Suprapubic skin (tissue), 4 donors: ENCODE results near the gene DCK. TPM values are rescaled to one million over a fixed set of nuclear protein-coding genes. Genes with fewer than 3 reads are reported as not detected.
"Not testable (repeated sequence)": the region's sequence is repeated elsewhere in the genome, so short reads cannot be mapped to it uniquely, and the experiment has no call there.

Experiments
- DNase-seq, 2 donors: peaks; one replicate each; pipeline ENCODE4 v3.0.0-alpha.2; 2019; ENCODE audit warnings: low spot score in 2 of 2
- H3K27ac ChIP-seq: fragments of 200-600 bp; sonication (generic); one replicate; pipeline ENCODE4 v1.5.1; 2019
- H3K27me3 ChIP-seq: fragments of 200-600 bp; sonication (generic); one replicate; pipeline ENCODE4 v1.5.1; 2019
- H3K36me3 ChIP-seq: fragments of 200-600 bp; sonication (generic); one replicate; pipeline ENCODE4 v1.5.1; 2019
- H3K4me1 ChIP-seq: fragments of 200-600 bp; sonication (generic); one replicate; pipeline ENCODE4 v1.5.1; 2019
- H3K4me3 ChIP-seq: fragments of 200-600 bp; sonication (generic); one replicate; pipeline ENCODE4 v1.5.1; 2019; ENCODE audit warnings: mild to moderate bottlenecking
- H3K9me3 ChIP-seq: fragments of 200-600 bp; sonication (generic); one replicate; pipeline ENCODE4 v1.5.1; 2019
- CTCF ChIP-seq, 2 donors: fragments of 200-600 bp in 1 of 2; fragments of 450-650 bp in 1 of 2; sonication (generic) in 1 of 2; IDR thresholded peaks; one replicate each; pipeline ENCODE4 v1.5.1; 2016 to 2019; ENCODE audit warnings: antibody characterized with exemption in 2 of 2, mild to moderate bottlenecking in 1 of 2, moderate library complexity in 1 of 2
- EP300 ChIP-seq: sonication (generic); formaldehyde crosslinking; IDR thresholded peaks from one replicate; pipeline ENCODE4 v1.6.1; 2017; ENCODE audit warnings: antibody characterized with exemption
- POLR2A ChIP-seq, 2 donors: fragments of 450-650 bp; IDR thresholded peaks; one replicate each; pipeline ENCODE4 v1.6.1; 2017; ENCODE audit warnings: antibody characterized with exemption in 2 of 2, mild to moderate bottlenecking in 2 of 2, moderate library complexity in 2 of 2
- POLR2AphosphoS5 ChIP-seq, 3 donors: sonication (generic); formaldehyde crosslinking; IDR thresholded peaks; one replicate each; pipeline ENCODE4 v1.6.1; 2017; ENCODE audit warnings: antibody characterized with exemption in 3 of 3
- WGBS: methylation state at CpG from one replicate; pipeline ENCODE4 v1.1.5; 2018; 5-methylcytosine and 5-hydroxymethylcytosine counted together
- total RNA-seq, 4 donors: library from RNA; depleted of rRNA; stranded (reverse); fragments of >200 nt; gene quantifications; one replicate each; pipeline ENCODE4 v1.1.0, GENCODE V29; 2016

Gene DCK
- total RNA-seq, 4 donors from 2014 or later, result 7.7 to 19.6 (median 15.8) TPM

GRCh38 chr4:71004281-71004851, 10.9 kb downstream of the DCK start:
- TF ChIP-seq CTCF (IDR thresholded peaks at IDR 0.05), result no peak
- no peak for TF ChIP-seq POLR2A (IDR thresholded peaks at IDR 0.05)
- no peak for TF ChIP-seq EP300
- TF ChIP-seq POLR2AphosphoS5 (IDR thresholded peaks at IDR 0.05), result no peak
- peaks cover 3% of the 10 kb centered on the region for H3K36me3 ChIP-seq
- no peaks in the 10 kb centered on the region for H3K9me3 ChIP-seq
- peaks cover 3% of the 10 kb centered on the region for H3K4me1 ChIP-seq
- WGBS, result 82% methylated on average over 5 of the region's 7 CpGs
- DNase-seq, result no peak
- no peak overlapping the region for H3K4me3 ChIP-seq
- H3K27ac ChIP-seq, result no peak overlapping the region
- no peaks in the 10 kb centered on the region for H3K27me3 ChIP-seq

GRCh38 chr4:71005025-71005424, 11.6 kb downstream of the DCK start:
- not testable (repeated sequence) for H3K27ac ChIP-seq, H3K9me3 ChIP-seq, H3K4me1 ChIP-seq, DNase-seq, H3K36me3 ChIP-seq, H3K4me3 ChIP-seq, H3K27me3 ChIP-seq
- WGBS, result 95% methylated on average over 6 of the region's 6 CpGs

- Histone ChIP-seq H3K36me3 (peaks cover 3% of the 10 kb centered on the region), H3K27ac (no peak overlapping the region), H3K9me3 (no peaks in the 10 kb centered on the region), H3K4me3 (no peak overlapping the region), H3K27me3 (no peaks in the 10 kb centered on the region), H3K4me1 (peaks cover 5% of the 10 kb centered on the region)
- 81% methylated on average over 6 of the region's 6 CpGs for WGBS
- TF ChIP-seq CTCF (IDR thresholded peaks at IDR 0.05), result no peak
- no peak for TF ChIP-seq POLR2A (IDR thresholded peaks at IDR 0.05)
- no peak for TF ChIP-seq POLR2AphosphoS5 (IDR thresholded peaks at IDR 0.05)
- no peak for TF ChIP-seq EP300
- no peak for DNase-seq
Observed at GRCh38 chr4:71006203-71006907, 12.9 kb downstream of the DCK start.

GRCh38 chr4:71008196-71008595, 14.7 kb downstream of the DCK start:
- no peak for DNase-seq
- Histone ChIP-seq H3K4me3 (no peak overlapping the region), H3K27me3 (no peaks in the 10 kb centered on the region), H3K27ac (no peak overlapping the region), H3K36me3 (peaks cover 3% of the 10 kb centered on the region), H3K9me3 (no peaks in the 10 kb centered on the region), H3K4me1 (peaks cover 5% of the 10 kb centered on the region)
- no peak for TF ChIP-seq POLR2A (IDR thresholded peaks at IDR 0.05)
- no peak for TF ChIP-seq CTCF (IDR thresholded peaks at IDR 0.05)
- TF ChIP-seq POLR2AphosphoS5 (IDR thresholded peaks at IDR 0.05), result no peak
- TF ChIP-seq EP300, result no peak
- 98% methylated on average over 2 of the region's 2 CpGs for WGBS

GRCh38 chr4:71009086-71009485, 15.6 kb downstream of the DCK start:
- H3K27ac ChIP-seq, result no peak overlapping the region
- H3K4me3 ChIP-seq, result no peak overlapping the region
- no peaks in the 10 kb centered on the region for H3K27me3 ChIP-seq
- peaks cover 4% of the 10 kb centered on the region for H3K4me1 ChIP-seq
- WGBS, result 68% methylated on average over 3 of the region's 3 CpGs
- H3K36me3 ChIP-seq, result peaks cover 3% of the 10 kb centered on the region
- TF ChIP-seq POLR2A (IDR thresholded peaks at IDR 0.05) (no peak), CTCF (IDR thresholded peaks at IDR 0.05) (no peak), POLR2AphosphoS5 (IDR thresholded peaks at IDR 0.05) (no peak)
- no peaks in the 10 kb centered on the region for H3K9me3 ChIP-seq
- DNase-seq, result no peak
